Measurements from ENCODE around the gene PLAGL2. TPM values are rescaled to one million over a fixed set of nuclear protein-coding genes. Genes with fewer than 3 reads are reported as not detected.
"Not testable (repeated sequence)": the region's sequence is repeated elsewhere in the genome, so short reads cannot be mapped to it uniquely, and the experiment has no call there.

PLAGL2 gene, protein sequence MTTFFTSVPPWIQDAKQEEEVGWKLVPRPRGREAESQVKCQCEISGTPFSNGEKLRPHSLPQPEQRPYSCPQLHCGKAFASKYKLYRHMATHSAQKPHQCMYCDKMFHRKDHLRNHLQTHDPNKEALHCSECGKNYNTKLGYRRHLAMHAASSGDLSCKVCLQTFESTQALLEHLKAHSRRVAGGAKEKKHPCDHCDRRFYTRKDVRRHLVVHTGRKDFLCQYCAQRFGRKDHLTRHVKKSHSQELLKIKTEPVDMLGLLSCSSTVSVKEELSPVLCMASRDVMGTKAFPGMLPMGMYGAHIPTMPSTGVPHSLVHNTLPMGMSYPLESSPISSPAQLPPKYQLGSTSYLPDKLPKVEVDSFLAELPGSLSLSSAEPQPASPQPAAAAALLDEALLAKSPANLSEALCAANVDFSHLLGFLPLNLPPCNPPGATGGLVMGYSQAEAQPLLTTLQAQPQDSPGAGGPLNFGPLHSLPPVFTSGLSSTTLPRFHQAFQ
- 10 to 100 TPM; 51.3 to 65.2 TPM for total RNA-seq

GRCh38 chr20:32207626-32208498 is at the start of gene PLAGL2, which contains the start of gene POFUT1:
TSS of gene PLAGL2 (minus strand) at chr20:32207743. CDS start at chr20:32202178, 5,565 bp downstream.
TSS of gene POFUT1 (plus strand) at chr20:32207880. CDS start at chr20:32207942, 62 bp downstream.
- H3K27ac Mint-ChIP-seq: peak within 1 kb of the TSS; percentile 97 to 98
- no peaks in the 10 kb centered on the region for H3K9me3 Mint-ChIP-seq
- DNase-seq (ENCODE audit: low spot score in 2 of 2): peak; percentile 86 to 94
- peaks cover 68 to 71% of the 10 kb centered on the region in 2 donors for H3K36me3 Mint-ChIP-seq
- ATAC-seq: peak; percentile 69 to 77

DNA sequence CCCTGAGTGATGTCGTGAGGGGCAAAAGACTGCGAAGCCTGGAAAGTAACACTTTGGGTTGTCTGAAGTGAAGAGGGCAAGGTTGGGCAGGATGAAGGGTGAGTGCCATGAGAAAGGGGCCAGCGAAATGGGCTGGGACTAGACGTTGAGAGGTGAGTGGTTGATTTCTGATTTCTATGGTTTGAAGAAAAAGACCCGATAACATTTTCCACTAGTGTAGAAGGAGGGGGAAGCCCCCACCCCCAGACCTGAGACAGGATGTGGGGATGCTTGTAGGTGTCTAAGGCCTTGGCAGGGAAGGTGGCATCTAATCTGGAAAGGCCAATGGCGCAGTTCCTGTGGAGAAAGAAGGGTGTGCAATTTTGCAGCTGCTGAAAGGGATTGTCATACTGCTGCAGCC is 44.6 kb upstream of the PLAGL2 start:
- Mint-ChIP-seq H3K36me3 (peaks cover 0 to 10% of the 10 kb centered on the region in 2 donors), H3K9me3 (peaks cover 3% of the 10 kb centered on the region in 2 donors), H3K27ac (peak overlapping the region; percentile 89 to 96)
- DNase-seq (ENCODE audit: low spot score in 2 of 2) (peak; percentile 63 to 92), ATAC-seq (peak; percentile 76 to 79)

DNA sequence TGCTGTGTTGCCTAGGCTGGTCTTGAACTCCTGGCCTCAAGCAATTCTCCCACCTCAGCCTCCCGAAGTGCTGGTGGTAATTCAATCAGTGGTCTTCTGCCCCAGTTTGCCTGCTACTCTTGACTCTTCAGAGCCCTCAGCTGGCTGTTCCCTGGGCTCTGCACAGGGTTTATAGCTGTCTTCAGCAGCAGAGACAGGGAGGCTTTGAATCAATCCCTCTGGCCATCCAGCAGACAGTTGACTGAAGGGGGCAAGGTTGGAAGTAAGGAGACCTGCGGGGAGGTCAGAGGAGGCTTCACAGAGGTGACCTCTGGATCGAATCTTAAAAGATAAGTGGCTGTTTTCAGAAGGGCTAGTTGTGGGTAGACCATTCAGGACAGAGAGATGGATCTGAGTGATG is 43.9 kb upstream of the PLAGL2 start:
- peaks cover 0 to 10% of the 10 kb centered on the region in 2 donors for H3K36me3 Mint-ChIP-seq
- no peak for ATAC-seq
- no peak for DNase-seq (ENCODE audit: low spot score in 2 of 2)
- peak overlapping the region; percentile 89 to 96 for H3K27ac Mint-ChIP-seq
- H3K9me3 Mint-ChIP-seq: peaks cover 3% of the 10 kb centered on the region in 2 donors

DNA sequence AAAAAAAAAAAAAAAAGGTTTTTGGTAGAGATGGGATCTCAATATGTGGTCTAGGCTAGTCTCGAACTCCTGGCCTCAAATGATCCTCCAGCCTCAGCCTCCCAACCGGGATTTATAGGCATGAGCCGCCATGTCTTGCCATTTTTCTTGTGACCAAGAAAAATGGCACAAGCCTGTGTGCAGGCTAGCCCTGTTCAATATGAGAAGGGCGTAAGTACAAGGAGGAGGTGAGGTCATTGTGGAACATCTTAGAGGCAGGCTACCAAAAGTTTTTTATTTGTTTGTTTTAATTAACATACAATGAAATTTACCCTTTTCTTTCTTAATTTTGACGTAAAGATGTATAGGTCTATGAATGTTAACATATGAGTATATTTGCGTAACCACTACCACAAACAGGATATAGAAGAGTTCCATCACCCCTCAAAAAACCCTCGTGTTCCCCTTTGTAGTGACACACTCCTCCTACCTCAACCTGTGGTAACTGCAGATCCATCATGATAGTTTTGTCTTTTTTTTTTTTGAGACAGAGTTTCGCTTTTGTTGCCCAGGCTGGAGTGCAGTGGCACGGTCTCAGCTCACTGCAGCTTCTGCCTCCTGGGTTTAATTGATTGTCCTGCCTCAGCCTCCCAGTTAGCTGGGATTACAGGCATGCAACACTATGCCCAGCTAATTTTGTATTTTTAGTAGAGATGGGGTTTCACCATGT is 41.6 kb upstream of the PLAGL2 start:
- H3K9me3 Mint-ChIP-seq: peaks cover 3% of the 10 kb centered on the region in 2 donors
- peak; percentile 71 to 82 for ATAC-seq

DNA sequence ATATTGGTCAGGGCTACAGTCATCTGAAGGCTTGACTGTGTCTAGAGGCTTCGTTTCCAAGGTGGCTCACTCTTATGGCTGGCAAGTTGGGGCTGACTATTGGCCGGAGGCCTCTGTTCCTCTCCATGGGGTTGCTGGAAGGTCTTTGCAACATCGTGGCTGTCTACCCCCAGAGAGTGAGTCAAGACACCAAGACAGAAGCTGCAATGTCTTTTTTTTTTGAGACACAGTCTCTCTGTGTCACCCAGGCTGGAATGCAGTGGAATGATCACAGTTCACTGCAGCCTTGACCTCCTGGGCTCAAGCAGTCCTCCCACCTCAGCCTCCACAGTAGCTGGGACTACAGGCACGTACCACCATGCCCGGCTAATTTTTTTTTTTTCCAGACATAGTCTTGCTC is 40.5 kb upstream of the PLAGL2 start:
- ATAC-seq (no peak), DNase-seq (ENCODE audit: low spot score in 2 of 2) (no peak)
- Mint-ChIP-seq H3K36me3 (peaks cover 0 to 6% of the 10 kb centered on the region in 2 donors), H3K9me3 (peaks cover under 1 to 3% of the 10 kb centered on the region in 2 donors), H3K27ac (no peak overlapping the region)

More for the DNA sequence above, 41.6 kb upstream of the PLAGL2 start:
- Mint-ChIP-seq H3K36me3 (peaks cover 0 to 10% of the 10 kb centered on the region in 2 donors), H3K27ac (peak overlapping the region; percentile 75 to 85)
- DNase-seq (ENCODE audit: low spot score in 2 of 2): no peak

GRCh38 chr20:32246208-32246607 is 38.7 kb upstream of the PLAGL2 start:
- not testable (repeated sequence) for ATAC-seq; DNase-seq (ENCODE audit: low spot score in 2 of 2); H3K9me3 Mint-ChIP-seq; H3K36me3 Mint-ChIP-seq
- peak overlapping the region in 1 of 2 donors; percentile 1 for H3K27ac Mint-ChIP-seq

GRCh38 chr20:32244959-32245358 is 37.4 kb upstream of the PLAGL2 start:
- no peaks in the 10 kb centered on the region for H3K36me3 Mint-ChIP-seq
- ATAC-seq (no peak), DNase-seq (ENCODE audit: low spot score in 2 of 2) (no peak)
- H3K27ac Mint-ChIP-seq: peak overlapping the region; percentile 52 to 72
- H3K9me3 Mint-ChIP-seq: no peaks in the 10 kb centered on the region

DNA sequence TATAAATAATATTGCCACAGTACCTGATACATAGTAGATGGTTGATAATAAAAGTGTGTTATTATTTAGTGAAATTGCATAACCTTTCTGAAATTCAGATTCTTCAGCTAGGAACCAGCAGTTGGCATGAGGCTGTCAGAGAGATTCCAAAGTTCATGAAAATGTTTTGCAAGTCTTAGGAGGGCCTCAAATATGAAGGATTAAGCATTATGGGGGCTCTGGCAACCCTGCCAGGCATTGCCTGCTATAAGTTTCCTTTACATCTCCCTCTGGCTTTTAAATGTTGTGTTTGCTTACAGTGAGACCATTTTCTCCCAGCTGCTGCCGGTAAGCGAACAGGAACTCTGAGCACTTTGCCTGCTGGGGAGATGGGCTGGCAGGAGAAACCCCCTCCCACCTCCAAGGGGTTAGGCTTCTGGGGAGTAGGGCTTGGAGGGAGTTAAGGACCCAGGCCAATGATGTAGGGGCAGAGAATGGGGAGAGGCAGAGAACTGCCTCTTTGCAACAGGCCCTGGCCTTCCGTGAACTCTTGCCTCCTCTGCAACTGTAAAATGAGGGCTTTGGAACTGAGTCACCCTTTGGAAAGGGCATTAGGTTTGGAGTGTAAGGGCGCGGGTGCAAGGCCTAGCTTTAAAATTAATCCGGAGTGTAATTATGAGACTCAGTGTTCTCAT is 36.7 kb upstream of the PLAGL2 start:
- no peaks in the 10 kb centered on the region for H3K36me3 Mint-ChIP-seq
- DNase-seq (ENCODE audit: low spot score in 2 of 2) (no peak), ATAC-seq (no peak)
- H3K9me3 Mint-ChIP-seq: no peaks in the 10 kb centered on the region
- H3K27ac Mint-ChIP-seq: peak overlapping the region in 1 of 2 donors; percentile 52

DNA sequence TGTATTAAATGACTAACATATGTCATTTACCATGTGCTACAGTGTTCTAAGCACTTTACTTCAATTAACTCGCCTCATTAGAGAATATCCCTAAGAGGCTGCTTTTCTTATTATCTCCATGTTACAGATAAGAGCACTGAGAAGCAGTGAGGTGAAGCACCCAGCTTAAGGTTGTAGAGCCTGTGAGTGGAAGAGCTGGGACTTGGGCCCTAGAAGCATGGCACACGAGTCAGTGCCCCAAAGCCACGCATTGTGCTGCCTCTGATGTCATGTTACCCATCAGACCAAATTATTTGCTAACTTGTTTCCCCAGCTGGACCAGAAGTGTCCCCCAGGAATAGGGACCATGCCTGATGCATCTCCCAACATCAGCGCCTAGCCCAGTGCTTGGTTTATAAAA is 34.3 kb upstream of the PLAGL2 start:
- H3K27ac Mint-ChIP-seq: no peak overlapping the region
- peaks cover 0 to 7% of the 10 kb centered on the region in 2 donors for H3K36me3 Mint-ChIP-seq
- no peak for ATAC-seq
- DNase-seq (ENCODE audit: low spot score in 2 of 2): no peak
- H3K9me3 Mint-ChIP-seq: no peaks in the 10 kb centered on the region

- peaks cover 8 to 22% of the 10 kb centered on the region in 2 donors for H3K36me3 Mint-ChIP-seq
- ATAC-seq (peak in 1 of 2 donors; percentile 26), DNase-seq (ENCODE audit: low spot score in 2 of 2) (no peak)
- no peaks in the 10 kb centered on the region for H3K9me3 Mint-ChIP-seq
- H3K27ac Mint-ChIP-seq: peak overlapping the region; percentile 9 to 53
These were observed 32.7 kb upstream of the PLAGL2 start for GRCh38 chr20:32240205-32240604.

GRCh38 chr20:32238483-32239425 is 31.2 kb upstream of the PLAGL2 start:
- DNase-seq (ENCODE audit: low spot score in 2 of 2): no peak
- Mint-ChIP-seq H3K9me3 (no peaks in the 10 kb centered on the region), H3K27ac (no peak overlapping the region), H3K36me3 (peaks cover 19 to 34% of the 10 kb centered on the region in 2 donors)
- ATAC-seq: no peak

GRCh38 chr20:32237419-32237818 is 29.9 kb upstream of the PLAGL2 start:
- H3K36me3 Mint-ChIP-seq: peaks cover 29 to 47% of the 10 kb centered on the region in 2 donors
- H3K27ac Mint-ChIP-seq: peak overlapping the region; percentile 17 to 86
- no peak for DNase-seq (ENCODE audit: low spot score in 2 of 2)
- H3K9me3 Mint-ChIP-seq: no peaks in the 10 kb centered on the region
- ATAC-seq: no peak

- Mint-ChIP-seq H3K36me3 (peaks cover 33 to 53% of the 10 kb centered on the region in 2 donors), H3K9me3 (no peaks in the 10 kb centered on the region), H3K27ac (peak overlapping the region; percentile 17 to 86)
- DNase-seq (ENCODE audit: low spot score in 2 of 2): no peak
- no peak for ATAC-seq
These were observed 29.3 kb upstream of the PLAGL2 start for GRCh38 chr20:32236819-32237218.

DNA sequence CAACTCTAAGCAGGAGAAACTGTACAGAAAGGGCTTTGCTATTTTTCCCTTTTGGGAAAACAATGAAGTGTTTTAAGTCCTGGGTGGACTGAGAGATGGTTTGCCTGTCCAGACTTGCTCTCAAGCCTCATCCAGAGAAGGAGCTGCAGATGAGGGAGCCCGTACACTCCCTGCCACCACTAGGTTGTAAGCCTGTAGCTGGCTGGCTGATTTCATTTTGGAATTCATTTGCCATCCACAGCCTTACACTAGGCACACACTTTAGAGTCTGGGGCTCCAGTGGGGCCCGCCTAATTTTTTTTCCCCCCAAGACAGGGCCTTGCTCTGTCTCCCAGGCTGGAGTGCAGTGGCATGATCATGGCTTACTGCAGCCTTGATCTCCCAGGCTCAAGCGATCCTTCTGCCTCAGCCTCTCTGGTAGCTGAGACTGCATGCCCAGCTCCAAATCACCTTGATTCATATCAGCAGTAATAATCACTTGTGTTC is 28.5 kb upstream of the PLAGL2 start:
- Mint-ChIP-seq H3K27ac (peak overlapping the region in 1 of 2 donors; percentile 93), H3K9me3 (no peaks in the 10 kb centered on the region), H3K36me3 (peaks cover 36 to 58% of the 10 kb centered on the region in 2 donors)
- DNase-seq (ENCODE audit: low spot score in 2 of 2) (no peak), ATAC-seq (no peak)

Measured in activated naive CD4-positive, alpha-beta T cell treated with anti-CD3 and anti-CD28 coated beads, Interleukin-2, amount 50 U/mL, for 72 hours (primary cell).